GM12878 (cell line): ENCODE results near the gene PAFAH2. TPM values are rescaled to one million over a fixed set of nuclear protein-coding genes. Genes with fewer than 3 reads are reported as not detected.

Experiments
- ATAC-seq: fragments of 200-7000 bp; cut with Tn5 transposase; 3 replicates; pipeline ENCODE4 v1.9.1; 2020; ENCODE audit warnings: mild to moderate bottlenecking, moderate library complexity
- BruUV-seq: library from RNA; stranded (reverse); fragments of 400-500 nt; replicated peaks from 2 replicates; lab custom pipeline; 2021; lab: Mats Ljungman, UMichigan
- CTCF ChIA-PET: fragments of 300-600 bp; sonication (Branson Sonifier 250); formaldehyde crosslinking; extraction: SDS; loops from one replicate; lab custom pipeline; 2021; ENCODE audit warnings: inconsistent platforms; lab: Yijun Ruan, JAX
- POLR2A ChIA-PET: fragments of 350-600 bp; formaldehyde crosslinking; extraction: SDS; loops from one replicate; lab custom pipeline; 2021; ENCODE audit warnings: inconsistent platforms; lab: Charles Lee
- RAD21 ChIA-PET: fragments of 300-600 bp; sonication (Branson Sonifier 250); formaldehyde crosslinking; loops from one replicate; lab custom pipeline; 2023; ENCODE audit warnings: antibody characterized with exemption; ENCODE audit not compliant: unreplicated experiment; lab: Charles Lee
- SMC1A ChIA-PET: fragments of 300-600 bp; sonication (Branson Sonifier 250); formaldehyde crosslinking; loops from one replicate; lab custom pipeline; 2023; ENCODE audit not compliant: unreplicated experiment, uncharacterized antibody; lab: Charles Lee
- DNase-seq: peaks from one replicate; pipeline ENCODE4 v3.0.0-alpha.2; 2011; ENCODE audit warnings: low read depth, low spot score
- FAIRE-seq: peaks from 3 replicates; lab custom pipeline; 2011; peaks lifted over from hg19 to GRCh38; lab: Jason Lieb, UNC
- H2AFZ ChIP-seq: 2 replicates; pipeline ENCODE4 v1.6.0; 2011; ENCODE audit warnings: low read depth, low read length, control low read depth; ENCODE audit not compliant: control insufficient read depth
- H3K27ac ChIP-seq: 2 replicates; pipeline ENCODE4 v1.5.1; 2011; ENCODE audit warnings: control low read depth; ENCODE audit not compliant: control insufficient read depth, insufficient read depth
- H3K27me3 ChIP-seq, 2 experiments: replicated peaks in 1 of 2; 2 replicates each; pipeline versions ENCODE4 v1.6.0 to v1.6.1; 2011; ENCODE audit warnings: low read length in 1 of 2; ENCODE audit not compliant: control insufficient read depth in 2 of 2, insufficient read depth in 2 of 2
- H3K36me3 ChIP-seq, 2 experiments: 2 replicates each; pipeline ENCODE4 v1.5.1; 2011; ENCODE audit warnings: low read length in 1 of 2; ENCODE audit not compliant: control insufficient read depth in 2 of 2, insufficient read depth in 2 of 2
- H3K4me1 ChIP-seq: 2 replicates; pipeline ENCODE4 v1.6.1; 2011; ENCODE audit warnings: mild to moderate bottlenecking, low read length, moderate library complexity, mixed read lengths; ENCODE audit not compliant: control insufficient read depth, insufficient read depth
- H3K4me2 ChIP-seq: 2 replicates; pipeline ENCODE4 v1.6.0; 2011; ENCODE audit warnings: control low read depth; ENCODE audit not compliant: control insufficient read depth, insufficient read depth
- H3K4me3 ChIP-seq: fragments of 200-600 bp; sonication (generic); 2 replicates; pipeline ENCODE4 v1.5.1; 2016
- H3K79me2 ChIP-seq: 2 replicates; pipeline ENCODE4 v1.6.0; 2011; ENCODE audit warnings: low read length; ENCODE audit not compliant: control insufficient read depth, insufficient read depth
- H3K9ac ChIP-seq: 2 replicates; pipeline ENCODE4 v1.8.0; 2011; ENCODE audit warnings: low read length, control low read depth, mixed read lengths; ENCODE audit not compliant: control insufficient read depth, insufficient read depth
- H3K9me3 ChIP-seq: replicated peaks from 3 replicates; pipeline ENCODE4 v1.5.1; 2011; ENCODE audit warnings: mild to moderate bottlenecking, low read length; ENCODE audit not compliant: control insufficient read depth, insufficient read depth
- H4K20me1 ChIP-seq: 2 replicates; pipeline ENCODE4 v1.6.0; 2011; ENCODE audit not compliant: control insufficient read depth, insufficient read depth
- BCL11A ChIP-seq: IDR thresholded peaks from 2 replicates; pipeline ENCODE4 v1.6.1; 2011; ENCODE audit warnings: low read depth, low read length
- BRCA1 ChIP-seq: IDR thresholded peaks from 2 replicates; pipeline ENCODE4 v1.6.1; 2011; ENCODE audit warnings: low read depth, low read length, improper control_type of control experiment
- CBX3 ChIP-seq: fragments of 200-600 bp; sonication (generic); IDR thresholded peaks from 2 replicates; pipeline ENCODE4 v1.6.1; 2016; ENCODE audit warnings: low read depth, borderline replicate concordance
- CBX5 ChIP-seq: sonication (generic); IDR thresholded peaks from 2 replicates; pipeline ENCODE4 v1.6.1; 2016; ENCODE audit warnings: low read depth, moderate library complexity, mild to moderate bottlenecking, inconsistent platforms
- CHD1 ChIP-seq: IDR thresholded peaks from 2 replicates; pipeline ENCODE4 v1.6.1; 2012; ENCODE audit warnings: low read depth, low read length, improper control_type of control experiment
- DPF2 ChIP-seq: fragments of 450-650 bp; IDR thresholded peaks from 2 replicates; pipeline ENCODE4 v1.6.1; 2017; ENCODE audit warnings: mild to moderate bottlenecking
- ETV6 ChIP-seq, 2 experiments: fragments of 450-650 bp in 1 of 2; IDR thresholded peaks in 1 of 2; conservative IDR thresholded peaks in 1 of 2; 2 replicates each; pipeline ENCODE4 v1.6.1; 2014; ENCODE audit warnings: antibody characterized with exemption in 1 of 2, borderline replicate concordance in 1 of 2, low read depth in 1 of 2, mild to moderate bottlenecking in 1 of 2, moderate library complexity in 1 of 2
- HCFC1 ChIP-seq: fragments of 150-350 bp; IDR thresholded peaks from 2 replicates; pipeline ENCODE4 v1.6.1; 2014; ENCODE audit warnings: low read length
- MTA3 ChIP-seq: IDR thresholded peaks from 2 replicates; pipeline ENCODE4 v1.6.1; 2012; ENCODE audit warnings: low read length, inconsistent platforms, borderline replicate concordance
- POLR2AphosphoS5 ChIP-seq: IDR thresholded peaks from 2 replicates; pipeline ENCODE4 v1.6.1; 2011; ENCODE audit warnings: mild to moderate bottlenecking, low read length, inconsistent platforms
- RFX5 ChIP-seq: IDR thresholded peaks from 2 replicates; pipeline ENCODE4 v1.6.1; 2011; ENCODE audit warnings: low read depth, low read length, improper control_type of control experiment
- RUNX3 ChIP-seq: IDR thresholded peaks from 2 replicates; pipeline ENCODE4 v1.6.1; 2012; ENCODE audit warnings: low read length, inconsistent platforms
- SPI1 ChIP-seq: IDR thresholded peaks from 2 replicates; pipeline ENCODE4 v1.6.1; 2011; ENCODE audit warnings: low read depth, mild to moderate bottlenecking, low read length, moderate library complexity, borderline replicate concordance; ENCODE audit not compliant: insufficient read depth
- STAT3 ChIP-seq: IDR thresholded peaks from 2 replicates; pipeline ENCODE4 v1.6.1; 2011; ENCODE audit warnings: low read depth, low read length, improper control_type of control experiment
- SUPT20H ChIP-seq: IDR thresholded peaks from 2 replicates; pipeline ENCODE4 v1.6.1; 2011; ENCODE audit warnings: low read depth, mild to moderate bottlenecking, low read length, moderate library complexity, borderline replicate concordance; ENCODE audit not compliant: control insufficient read depth
- WGBS: methylation state at CpG from one replicate; pipeline ENCODE4 v1.1.6; 2016; ENCODE audit warnings: low lambda C conversion rate; ENCODE audit not compliant: insufficient replicate concordance, insufficient coverage; ENCODE audit errors: missing lambda C conversion rate; 5-methylcytosine and 5-hydroxymethylcytosine counted together
- in situ Hi-C: fragments of 300-500 bp; cut with MboI; formaldehyde crosslinking; loops from 9 replicates; pipeline ENCODE4 v1.14.3; 2018; ENCODE audit warnings: mixed read lengths
- intact Hi-C: fragments of 100-400 bp; cut with micrococcal nuclease; formaldehyde crosslinking; loops from one replicate; pipeline ENCODE4 v1.14.2; 2022; ENCODE audit not compliant: unreplicated experiment
- polyA plus RNA-seq, 11 experiments: library from polyadenylated mRNA; depleted of rRNA in 4 of 11; unstranded in 6 of 11; stranded (reverse) in 5 of 11; fragments of >200 nt; fragmentation: Nextera tagmentation in 4 of 11; fragmentation: Illumina TruSeq in 1 of 11; extraction: Ambion mirVana in 4 of 11; extraction: Trizol in 1 of 11; gene quantifications; 1 replicate in 1 of 11; 2 replicates in 10 of 11; pipeline versions ENCODE4 v1.2.1 to v1.2.3, GENCODE V29; 2011 to 2016; ENCODE audit warnings: inconsistent platforms in 2 of 11, missing spikeins in 2 of 11, low read depth in 1 of 11
- total RNA-seq, 4 experiments: library from RNA; depleted of rRNA in 3 of 4; stranded (reverse); fragments of >200 nt in 3 of 4; fragmentation: Illumina TruSeq in 1 of 4; extraction: Trizol in 1 of 4; gene quantifications; 2 replicates each; pipeline versions ENCODE4 v1.2.1 to v1.2.3, GENCODE V29; 2013 to 2021
- TF ChIP-seq, protein P1 (sequence below): fragments of 450-650 bp; IDR thresholded peaks from 2 replicates; pipeline ENCODE4 v1.6.1; 2017; ENCODE audit warnings: borderline replicate concordance
- TF ChIP-seq, protein P2 (sequence below): IDR thresholded peaks from 2 replicates; pipeline ENCODE4 v1.6.1; 2012; ENCODE audit warnings: low read length, inconsistent platforms
- TF ChIP-seq, protein P3 (sequence below): fragments of 450-650 bp; IDR thresholded peaks from 2 replicates; pipeline ENCODE4 v1.6.1; 2016; ENCODE audit warnings: mild to moderate bottlenecking, moderate library complexity, borderline replicate concordance

PAFAH2 gene
- total and polyA plus RNA-seq, 10 of the 15 experiments (the other 5 are each of a cell fraction or from before 2014, with no cell fraction given): 3.0 to 9.5 (median 6.5) TPM

DNA sequence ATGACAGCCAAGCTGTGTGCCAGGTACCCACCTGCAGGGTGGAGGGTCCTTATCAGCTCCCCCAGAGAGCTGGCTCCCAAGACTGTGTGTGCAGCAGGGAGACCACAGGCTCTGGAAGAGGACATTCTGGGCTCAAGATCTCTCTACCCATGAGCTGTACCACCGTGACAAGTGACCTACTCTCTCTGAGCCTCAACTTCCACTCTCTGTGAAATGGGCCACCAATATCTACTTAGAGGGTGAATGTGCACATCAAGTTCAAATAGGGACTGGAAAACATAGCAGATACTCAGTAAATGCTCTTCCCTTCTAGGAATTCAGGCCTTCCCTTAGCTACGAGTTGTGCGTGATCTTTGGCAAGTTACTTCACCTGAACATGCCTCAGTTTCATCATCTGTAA is 46.6 kb upstream of the PAFAH2 start:
- Histone ChIP-seq H4K20me1 (no peaks in the 10 kb centered on the region), H3K9ac (no peak overlapping the region), H3K4me2 (no peak overlapping the region), H2AFZ (no peak overlapping the region), H3K79me2 (no peaks in the 10 kb centered on the region), H3K36me3 (no peaks in the 10 kb centered on the region), H3K4me3 (no peak overlapping the region), H3K27me3 (peaks cover 13 to 18% of the 10 kb centered on the region in 2 experiments), H3K4me1 (no peaks in the 10 kb centered on the region), H3K9me3 (no peaks in the 10 kb centered on the region), H3K27ac (no peak overlapping the region)
- in situ Hi-C loops: no loop called here
- ATAC-seq (no peak), DNase-seq (no peak), FAIRE-seq (no peak)
- POLR2A ChIA-PET: no interaction called here
- no TSS peak for BruUV-seq
- intact Hi-C loops: no loop called here
- WGBS: 37% methylated on average over 3 of the region's 3 CpGs
- RAD21 ChIA-PET: no interaction called here
- SMC1A ChIA-PET: interaction anchor here (1.9 kb wide), 1 partner anchor 15 kb away, joined by 5 read pairs; no protein-coding TSS in a partner anchor
- CTCF ChIA-PET: interaction anchor here (0.7 to 1.0 kb wide), 3 partner anchors 10 to 15 kb away, joined by 3 read pairs; no protein-coding TSS in a partner anchor
- no peak for TF ChIP-seq ETV6 (conservative IDR thresholded peaks at IDR 0.05 in 1 of 2, IDR thresholded peaks at IDR 0.05 in 1 of 2; ENCODE audit: borderline replicate concordance in 1 of 2, low read depth in 1 of 2)
- no peak for TF ChIP-seq CBX5
- TF ChIP-seq, protein P1, sequence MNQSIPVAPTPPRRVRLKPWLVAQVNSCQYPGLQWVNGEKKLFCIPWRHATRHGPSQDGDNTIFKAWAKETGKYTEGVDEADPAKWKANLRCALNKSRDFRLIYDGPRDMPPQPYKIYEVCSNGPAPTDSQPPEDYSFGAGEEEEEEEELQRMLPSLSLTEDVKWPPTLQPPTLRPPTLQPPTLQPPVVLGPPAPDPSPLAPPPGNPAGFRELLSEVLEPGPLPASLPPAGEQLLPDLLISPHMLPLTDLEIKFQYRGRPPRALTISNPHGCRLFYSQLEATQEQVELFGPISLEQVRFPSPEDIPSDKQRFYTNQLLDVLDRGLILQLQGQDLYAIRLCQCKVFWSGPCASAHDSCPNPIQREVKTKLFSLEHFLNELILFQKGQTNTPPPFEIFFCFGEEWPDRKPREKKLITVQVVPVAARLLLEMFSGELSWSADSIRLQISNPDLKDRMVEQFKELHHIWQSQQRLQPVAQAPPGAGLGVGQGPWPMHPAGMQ: no peak
- TF ChIP-seq CBX3: no peak
- no peak for TF ChIP-seq DPF2
- no peak for TF ChIP-seq MTA3
- no peak for TF ChIP-seq HCFC1
- TF ChIP-seq SUPT20H: no peak
- no peak for TF ChIP-seq CHD1
- TF ChIP-seq, protein P2, sequence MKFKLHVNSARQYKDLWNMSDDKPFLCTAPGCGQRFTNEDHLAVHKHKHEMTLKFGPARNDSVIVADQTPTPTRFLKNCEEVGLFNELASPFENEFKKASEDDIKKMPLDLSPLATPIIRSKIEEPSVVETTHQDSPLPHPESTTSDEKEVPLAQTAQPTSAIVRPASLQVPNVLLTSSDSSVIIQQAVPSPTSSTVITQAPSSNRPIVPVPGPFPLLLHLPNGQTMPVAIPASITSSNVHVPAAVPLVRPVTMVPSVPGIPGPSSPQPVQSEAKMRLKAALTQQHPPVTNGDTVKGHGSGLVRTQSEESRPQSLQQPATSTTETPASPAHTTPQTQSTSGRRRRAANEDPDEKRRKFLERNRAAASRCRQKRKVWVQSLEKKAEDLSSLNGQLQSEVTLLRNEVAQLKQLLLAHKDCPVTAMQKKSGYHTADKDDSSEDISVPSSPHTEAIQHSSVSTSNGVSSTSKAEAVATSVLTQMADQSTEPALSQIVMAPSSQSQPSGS: no peak
- no peak for TF ChIP-seq SPI1
- no peak for TF ChIP-seq STAT3
- TF ChIP-seq RFX5: no peak
- TF ChIP-seq, protein P3, sequence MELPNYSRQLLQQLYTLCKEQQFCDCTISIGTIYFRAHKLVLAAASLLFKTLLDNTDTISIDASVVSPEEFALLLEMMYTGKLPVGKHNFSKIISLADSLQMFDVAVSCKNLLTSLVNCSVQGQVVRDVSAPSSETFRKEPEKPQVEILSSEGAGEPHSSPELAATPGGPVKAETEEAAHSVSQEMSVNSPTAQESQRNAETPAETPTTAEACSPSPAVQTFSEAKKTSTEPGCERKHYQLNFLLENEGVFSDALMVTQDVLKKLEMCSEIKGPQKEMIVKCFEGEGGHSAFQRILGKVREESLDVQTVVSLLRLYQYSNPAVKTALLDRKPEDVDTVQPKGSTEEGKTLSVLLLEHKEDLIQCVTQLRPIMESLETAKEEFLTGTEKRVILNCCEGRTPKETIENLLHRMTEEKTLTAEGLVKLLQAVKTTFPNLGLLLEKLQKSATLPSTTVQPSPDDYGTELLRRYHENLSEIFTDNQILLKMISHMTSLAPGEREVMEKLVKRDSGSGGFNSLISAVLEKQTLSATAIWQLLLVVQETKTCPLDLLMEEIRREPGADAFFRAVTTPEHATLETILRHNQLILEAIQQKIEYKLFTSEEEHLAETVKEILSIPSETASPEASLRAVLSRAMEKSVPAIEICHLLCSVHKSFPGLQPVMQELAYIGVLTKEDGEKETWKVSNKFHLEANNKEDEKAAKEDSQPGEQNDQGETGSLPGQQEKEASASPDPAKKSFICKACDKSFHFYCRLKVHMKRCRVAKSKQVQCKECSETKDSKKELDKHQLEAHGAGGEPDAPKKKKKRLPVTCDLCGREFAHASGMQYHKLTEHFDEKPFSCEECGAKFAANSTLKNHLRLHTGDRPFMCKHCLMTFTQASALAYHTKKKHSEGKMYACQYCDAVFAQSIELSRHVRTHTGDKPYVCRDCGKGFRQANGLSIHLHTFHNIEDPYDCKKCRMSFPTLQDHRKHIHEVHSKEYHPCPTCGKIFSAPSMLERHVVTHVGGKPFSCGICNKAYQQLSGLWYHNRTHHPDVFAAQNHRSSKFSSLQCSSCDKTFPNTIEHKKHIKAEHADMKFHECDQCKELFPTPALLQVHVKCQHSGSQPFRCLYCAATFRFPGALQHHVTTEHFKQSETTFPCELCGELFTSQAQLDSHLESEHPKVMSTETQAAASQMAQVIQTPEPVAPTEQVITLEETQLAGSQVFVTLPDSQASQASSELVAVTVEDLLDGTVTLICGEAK: no peak
- no peak for TF ChIP-seq RUNX3
- no peak for TF ChIP-seq BCL11A
- no peak for TF ChIP-seq POLR2AphosphoS5
- TF ChIP-seq BRCA1: no peak
